HG02571 (cell line): Measurements from ENCODE around the gene PSG4.
"Not testable (repeated sequence)": the region's sequence is repeated elsewhere in the genome, so short reads cannot be mapped to it uniquely, and the experiment has no call there.

Source experiments
- ATAC-seq: cut with Tn5 transposase; IDR thresholded peaks from one replicate; pipeline ENCODE4 v1.9.1; 2021; ENCODE audit warnings: mild to moderate bottlenecking, moderate library complexity; ENCODE audit not compliant: unreplicated experiment

Gene PSG4

DNA sequence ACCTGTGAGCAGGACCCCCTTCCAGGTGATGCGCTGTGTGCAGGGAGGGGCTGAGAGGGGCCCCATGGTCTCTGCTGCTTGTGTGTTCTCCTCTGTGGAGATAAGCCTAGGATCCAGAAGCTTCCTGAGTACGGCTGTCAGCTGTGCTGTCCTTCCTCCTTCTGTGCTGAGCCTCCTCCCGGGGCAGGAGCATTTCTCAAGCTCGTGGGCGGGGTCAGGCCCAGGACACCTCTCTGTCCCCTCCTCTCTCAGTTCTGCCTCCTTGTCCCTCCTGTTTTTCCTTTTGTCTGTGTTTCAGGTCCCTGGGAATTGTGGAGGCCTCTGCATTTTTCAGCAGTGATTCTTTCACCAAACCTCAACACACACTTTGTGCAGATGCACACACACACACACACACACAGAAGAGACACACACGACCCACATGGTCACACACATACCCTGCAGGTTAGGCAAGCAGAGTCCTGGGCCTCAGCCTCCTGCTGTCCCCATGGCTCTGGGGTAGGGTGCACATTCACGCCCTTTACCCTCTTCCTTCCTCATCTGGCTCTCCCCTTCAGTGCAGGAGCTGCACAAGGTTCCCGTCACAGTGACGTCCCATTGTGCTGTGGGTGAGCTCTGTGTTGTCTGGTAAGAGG is at the start of gene PSG4:
PSG4 (minus strand) TSS at position 168 of the 635 bp plus-strand sequence; CDS start at position 66, 102 bp downstream.
- ATAC-seq, result not testable (repeated sequence)

DNA sequence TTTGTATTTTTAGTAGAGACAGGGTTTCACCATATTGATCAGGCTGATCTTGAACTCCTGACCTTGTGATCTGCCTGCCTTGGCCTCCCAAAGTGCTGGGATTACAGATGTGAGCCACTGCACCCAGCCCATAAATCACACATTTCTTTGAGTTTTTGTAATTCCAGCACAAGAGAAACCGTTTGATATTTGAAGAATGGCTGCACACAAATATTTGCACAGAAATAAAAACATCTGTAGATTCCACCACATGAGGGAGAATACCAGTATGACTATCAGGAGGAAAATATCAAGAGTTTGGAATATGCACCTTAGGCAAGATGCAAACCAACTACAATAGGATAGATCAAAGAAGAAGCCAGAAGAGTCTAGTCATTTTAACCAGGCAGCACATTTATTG is 46.0 kb upstream of the PSG4 start:
- ATAC-seq, result not testable (repeated sequence)

DNA sequence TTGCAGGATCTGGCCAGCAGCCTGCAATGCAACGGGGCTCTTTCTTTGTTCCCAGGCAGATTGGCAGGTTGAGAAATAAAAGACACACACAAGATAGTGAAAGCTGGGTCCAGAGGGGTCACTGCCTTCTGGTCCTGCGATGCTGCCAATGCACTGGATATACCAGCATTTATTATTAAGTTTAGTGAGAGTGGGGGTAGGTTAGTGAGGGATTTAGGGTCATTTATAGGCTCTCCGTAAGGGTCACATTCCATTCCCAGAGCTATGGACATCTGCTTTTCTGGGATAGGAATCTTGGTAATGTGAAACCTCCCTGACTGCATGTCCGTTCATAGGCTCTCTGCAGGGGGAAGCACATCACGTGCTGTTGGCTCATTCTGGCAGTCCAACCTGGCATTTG is 44.9 kb upstream of the PSG4 start:
- not testable (repeated sequence) for ATAC-seq

DNA sequence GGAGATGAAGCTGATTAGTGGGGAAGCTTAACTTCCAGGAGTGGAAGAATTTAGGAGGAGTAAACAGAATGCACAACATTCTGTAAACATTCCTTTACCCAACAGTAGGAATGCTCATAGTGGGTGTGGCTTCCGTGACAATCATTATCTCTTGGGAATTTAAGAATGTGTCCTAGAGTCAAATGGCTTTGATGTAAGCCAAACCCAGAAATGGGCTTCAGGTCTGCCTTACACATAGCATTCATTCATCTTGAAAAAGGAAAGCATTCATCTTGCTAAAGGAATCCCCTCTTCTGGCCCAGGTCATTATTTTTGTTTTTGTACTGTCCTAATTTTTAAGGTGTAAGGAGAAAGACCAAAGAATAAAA is 43.2 kb upstream of the PSG4 start:
- not testable (repeated sequence) for ATAC-seq

DNA sequence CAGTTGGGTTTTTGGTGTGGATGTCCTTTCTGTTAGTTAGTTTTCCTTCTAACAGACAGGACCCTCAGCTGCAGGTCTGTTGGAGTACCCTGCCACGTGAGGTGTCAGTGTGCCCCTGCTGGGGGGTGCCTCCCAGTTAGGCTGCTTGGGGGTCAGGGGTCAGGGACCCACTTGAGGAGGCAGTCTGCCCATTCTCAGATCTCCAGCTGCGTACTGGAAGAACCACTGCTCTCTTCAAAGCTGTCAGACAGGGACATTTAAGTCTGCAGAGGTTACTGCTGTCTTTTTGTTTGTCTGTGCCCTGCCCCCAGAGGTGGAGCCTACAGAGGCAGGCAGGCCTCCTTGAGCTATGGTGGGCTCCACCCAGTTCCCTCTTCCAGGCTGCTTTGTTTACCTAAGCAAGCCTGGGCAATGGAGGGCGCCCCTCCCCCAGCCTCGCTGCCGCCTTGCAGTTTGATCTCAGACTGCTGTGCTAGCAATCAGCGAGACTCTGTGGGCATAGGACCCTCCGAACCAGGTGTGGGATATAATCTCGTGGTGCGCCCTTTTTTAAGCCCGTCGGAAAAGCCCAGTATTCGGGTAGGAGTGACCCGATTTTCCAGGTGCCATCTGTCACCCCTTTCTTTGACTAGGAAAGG is 41.9 kb upstream of the PSG4 start:
- ATAC-seq, result not testable (repeated sequence)

DNA sequence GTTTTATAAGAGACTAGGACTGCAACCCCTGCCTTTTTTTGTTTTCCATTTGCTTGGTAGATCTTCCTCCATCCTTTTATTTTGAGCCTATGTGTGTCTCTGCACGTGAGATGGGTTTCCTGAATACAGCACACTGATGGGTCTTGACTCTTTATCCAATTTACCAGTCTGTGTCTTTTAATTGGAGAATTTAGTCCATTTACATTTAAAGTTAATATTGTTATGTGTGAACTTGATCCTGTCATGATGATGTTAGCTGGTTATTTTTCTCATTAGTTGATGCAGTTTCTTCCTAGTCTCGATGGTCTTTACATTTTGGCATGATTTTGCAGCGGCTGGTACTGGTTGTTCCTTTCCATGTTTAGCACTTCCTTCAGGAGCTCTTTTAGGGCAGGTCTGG is 40.4 kb upstream of the PSG4 start:
- ATAC-seq, result not testable (repeated sequence)

DNA sequence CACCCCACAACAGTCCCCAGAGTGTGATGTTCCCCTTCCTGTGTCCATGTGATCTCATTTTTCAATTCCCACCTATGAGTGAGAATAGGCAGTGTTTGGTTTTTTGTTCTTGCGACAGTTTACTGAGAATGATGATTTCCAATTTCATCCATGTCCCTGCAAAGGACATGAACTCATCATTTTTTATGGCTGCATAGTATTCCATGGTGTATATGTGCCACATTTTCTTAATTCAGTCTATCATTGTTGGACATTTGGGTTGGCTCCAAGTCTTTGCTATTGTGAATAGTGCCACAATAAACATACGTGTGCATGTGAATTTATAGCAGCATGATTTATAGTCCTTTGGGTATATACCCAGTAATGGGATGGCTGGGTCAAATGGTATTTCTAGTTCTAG is 36.8 kb upstream of the PSG4 start:
- not testable (repeated sequence) for ATAC-seq

DNA sequence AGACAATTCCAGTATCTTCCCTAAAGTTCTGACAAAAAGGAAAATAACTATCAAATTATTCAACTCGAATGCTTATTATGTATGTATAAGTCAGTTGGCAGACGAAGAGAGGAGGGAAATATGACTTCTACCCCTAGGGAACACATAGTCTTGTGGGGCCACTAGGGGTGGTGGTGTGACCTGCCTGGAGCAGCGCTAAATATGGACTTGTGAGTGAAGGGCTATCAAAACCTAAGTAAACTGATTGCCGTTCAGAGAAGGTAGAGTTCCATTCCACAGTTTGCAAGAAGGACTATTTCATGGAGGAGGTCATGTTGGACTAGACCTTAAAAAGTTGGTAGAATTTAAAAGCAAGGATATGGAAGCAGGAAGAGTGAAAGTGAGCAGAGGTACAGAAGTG is 32.8 kb upstream of the PSG4 start:
- not testable (repeated sequence) for ATAC-seq

DNA sequence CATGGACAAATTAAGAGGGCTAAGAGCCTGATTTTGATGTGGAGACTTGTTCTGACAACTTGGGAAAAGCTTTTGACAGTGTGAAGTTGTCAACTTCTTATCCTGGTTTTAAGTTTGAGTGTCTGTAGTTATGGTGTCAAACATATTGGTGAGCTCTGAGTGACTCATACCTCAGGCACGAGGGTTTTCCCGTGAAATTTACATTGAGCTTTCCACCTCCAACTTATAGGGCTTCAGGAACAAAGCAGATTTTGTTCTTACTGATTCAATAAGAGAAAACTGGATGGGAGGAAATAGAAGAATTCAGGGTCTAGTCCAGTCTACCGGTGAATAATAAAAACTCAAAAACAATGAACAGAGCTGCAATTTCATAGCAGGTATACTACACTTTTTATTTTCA is 30.2 kb upstream of the PSG4 start:
- not testable (repeated sequence) for ATAC-seq

DNA sequence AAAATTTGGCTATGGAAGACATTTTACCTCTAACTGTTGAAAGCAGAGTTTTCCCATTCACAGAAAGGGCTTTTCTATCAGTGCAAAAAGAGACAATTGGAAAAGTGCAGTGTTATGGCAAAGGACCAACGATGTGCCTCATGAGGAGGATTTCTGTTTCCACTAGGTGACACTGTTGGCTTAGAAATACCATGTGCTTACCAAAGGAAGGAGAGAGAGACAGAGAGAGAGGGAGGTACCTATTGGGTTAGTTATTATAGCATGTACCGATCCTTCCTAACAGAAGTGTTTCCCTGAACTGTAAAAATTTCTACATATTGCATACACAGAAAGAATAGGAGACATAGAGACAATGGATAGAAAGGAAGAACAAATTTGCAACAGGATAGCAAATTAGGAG is 23.9 kb upstream of the PSG4 start:
- no peak for ATAC-seq

DNA sequence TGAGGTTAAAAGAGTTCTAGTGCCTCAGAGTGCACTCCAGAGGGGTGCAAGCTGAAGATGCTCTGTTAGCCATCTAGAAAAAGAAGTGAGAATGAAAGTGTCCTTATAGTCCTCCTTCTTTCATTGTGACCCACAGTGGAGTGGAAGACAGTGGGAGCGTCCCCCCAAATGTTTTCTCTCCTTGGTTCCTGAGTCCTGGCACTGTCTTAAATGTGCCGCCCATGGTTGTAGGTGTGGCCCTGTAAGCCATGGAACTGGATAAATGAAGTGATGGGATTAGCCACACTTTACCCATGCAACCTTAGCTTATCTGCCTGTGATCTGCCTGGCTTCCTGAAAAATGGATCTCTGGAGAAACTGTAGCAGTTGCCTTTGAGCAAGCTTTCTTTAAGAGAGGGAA is 23.3 kb upstream of the PSG4 start:
- not testable (repeated sequence) for ATAC-seq

DNA sequence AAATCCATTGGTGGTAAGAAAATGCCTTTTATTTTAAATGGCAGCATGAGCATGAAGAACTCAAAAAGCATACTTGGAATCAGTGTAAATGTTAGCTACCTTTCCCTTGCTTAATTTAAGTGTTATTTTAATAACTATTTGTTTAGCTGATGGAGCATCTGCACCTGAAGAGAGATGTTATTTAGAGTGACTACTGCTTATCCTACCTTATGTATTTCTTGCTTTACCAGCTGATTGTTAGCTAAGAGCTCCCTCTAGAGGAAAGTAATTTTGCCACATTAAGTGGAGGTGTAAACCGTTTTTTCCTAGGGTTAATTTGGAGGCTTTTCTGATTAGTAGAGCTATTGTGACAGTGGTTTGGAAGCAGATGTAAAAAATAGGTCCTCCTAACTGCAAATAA is 21.5 kb upstream of the PSG4 start:
- ATAC-seq, result not testable (repeated sequence)

DNA sequence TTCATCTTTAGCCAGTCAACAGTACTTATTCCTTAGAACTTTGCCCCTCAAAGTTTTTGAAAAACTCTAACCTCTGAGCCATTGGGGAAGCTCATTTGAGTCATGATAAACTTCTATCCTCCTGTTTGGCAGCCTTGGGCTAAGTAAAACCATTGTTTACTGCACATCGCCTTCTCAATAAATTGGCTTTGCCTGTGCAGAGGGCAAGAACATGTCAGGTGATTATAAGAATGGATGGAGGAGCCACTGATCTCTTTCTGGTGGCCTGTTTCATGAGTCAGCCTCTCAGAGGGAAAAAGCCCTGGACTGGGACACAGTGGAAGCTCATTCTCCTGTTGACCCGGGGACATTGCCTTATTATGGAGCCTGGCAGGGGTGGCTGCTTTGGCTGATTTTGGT is 19.4 kb upstream of the PSG4 start:
- ATAC-seq, result no peak

DNA sequence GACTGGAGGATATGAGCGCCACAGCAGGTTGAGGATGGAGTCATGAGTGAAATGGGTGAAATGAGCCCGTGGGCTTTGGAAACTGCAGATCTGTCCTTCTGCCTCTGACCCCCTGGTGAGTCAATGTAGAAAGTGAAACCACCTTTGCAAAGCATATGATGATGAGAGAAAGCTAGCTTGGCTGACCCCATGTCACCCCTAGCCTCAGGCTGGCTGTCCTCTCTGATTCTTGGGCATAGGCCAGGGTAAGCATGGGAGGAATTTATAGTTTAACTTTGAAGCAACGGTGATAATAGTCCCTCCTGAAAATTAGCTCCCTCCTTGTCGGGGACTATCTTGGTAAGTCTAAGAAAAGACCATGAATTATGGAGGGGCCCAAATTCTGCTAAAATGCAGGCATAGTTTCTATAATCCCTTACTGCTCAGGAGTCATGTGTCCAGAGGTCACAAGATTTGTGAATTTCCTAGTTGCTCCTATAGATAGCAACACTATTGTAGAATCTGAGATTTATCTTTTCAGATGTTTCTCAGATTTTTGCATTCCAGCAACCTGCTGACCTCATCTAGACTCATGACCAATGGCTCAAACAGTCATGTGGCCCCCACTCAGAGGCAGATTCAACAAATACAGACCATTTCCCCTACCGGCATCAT is 18.9 kb upstream of the PSG4 start:
- not testable (repeated sequence) for ATAC-seq

DNA sequence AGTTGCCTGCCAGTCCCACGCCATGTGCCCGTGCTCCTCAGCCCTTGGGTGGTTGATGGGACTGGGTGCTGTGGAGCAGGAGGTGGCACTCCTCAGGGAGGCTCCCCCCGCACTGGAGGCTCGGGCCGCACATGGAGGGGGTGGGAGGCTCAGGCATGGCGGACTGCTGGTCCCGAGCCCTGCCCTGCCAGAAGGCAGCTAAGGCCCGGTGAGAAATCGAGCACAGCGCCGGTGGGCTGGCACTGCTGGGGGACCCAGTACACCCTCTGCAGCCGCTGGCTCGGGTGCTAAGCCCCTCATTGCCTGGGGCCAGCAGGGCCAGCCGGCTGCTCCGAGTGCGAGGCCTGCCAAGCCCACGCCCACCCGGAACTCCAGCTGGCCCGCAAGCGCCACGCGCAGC is 16.5 kb upstream of the PSG4 start:
- ATAC-seq, result not testable (repeated sequence)

DNA sequence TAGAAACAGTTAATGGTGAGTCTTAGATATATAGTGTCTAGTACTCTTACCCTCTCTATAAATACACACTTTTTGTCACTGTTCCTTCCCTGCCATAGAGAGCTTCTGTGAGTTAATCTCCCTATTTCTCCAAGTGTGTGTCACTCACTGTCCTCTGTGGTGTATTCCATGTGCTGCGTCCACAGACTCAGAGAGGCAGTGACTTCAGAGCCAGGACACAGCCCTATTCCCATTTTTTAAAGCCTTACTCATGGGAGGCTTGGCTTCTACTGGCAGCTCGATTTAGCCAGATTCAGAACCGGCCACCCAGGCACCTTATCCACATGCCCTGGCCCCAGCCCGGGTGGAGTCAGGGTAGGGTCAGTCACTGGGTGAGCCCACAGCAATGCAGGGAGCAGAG is 13.7 kb upstream of the PSG4 start:
- ATAC-seq, result not testable (repeated sequence)

DNA sequence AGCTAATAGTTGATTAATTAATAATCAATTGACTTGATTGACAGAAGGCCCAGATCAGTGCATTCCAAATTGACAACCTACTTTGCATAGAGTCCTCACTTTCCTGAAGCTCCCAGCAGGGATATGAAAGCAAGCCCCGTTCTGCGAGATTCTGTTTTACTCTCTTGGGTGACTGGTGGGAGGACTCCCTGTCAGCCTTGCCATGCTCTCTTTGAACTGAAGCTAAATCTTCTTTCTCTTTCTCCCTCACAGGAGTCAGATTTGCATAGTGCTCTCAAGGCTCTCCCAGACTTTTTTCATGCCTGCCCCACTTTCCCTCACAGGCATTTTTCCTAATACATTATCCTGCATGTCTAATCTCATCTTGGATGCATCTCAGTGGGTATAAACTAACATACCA is 10.4 kb upstream of the PSG4 start:
- not testable (repeated sequence) for ATAC-seq

DNA sequence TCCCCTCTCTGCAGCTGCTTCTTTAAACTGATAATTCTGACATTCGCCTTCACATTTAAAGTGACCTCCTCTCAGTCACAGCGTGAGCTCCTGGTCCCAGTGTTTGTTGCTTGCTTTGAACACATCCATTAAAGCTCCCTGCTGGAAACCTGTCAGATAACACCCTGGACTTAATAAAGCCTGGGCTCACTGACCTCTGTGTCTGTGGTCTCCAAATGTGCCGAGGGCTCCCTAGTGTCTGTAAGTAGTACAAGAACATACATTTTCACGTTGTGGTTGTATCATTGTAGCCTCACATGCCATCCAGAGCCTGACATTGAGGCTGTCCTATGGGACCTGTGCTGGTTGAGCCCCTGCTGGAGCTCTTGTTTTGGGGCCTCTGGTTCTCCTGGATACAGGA is 2.6 kb upstream of the PSG4 start:
- no peak for ATAC-seq

DNA sequence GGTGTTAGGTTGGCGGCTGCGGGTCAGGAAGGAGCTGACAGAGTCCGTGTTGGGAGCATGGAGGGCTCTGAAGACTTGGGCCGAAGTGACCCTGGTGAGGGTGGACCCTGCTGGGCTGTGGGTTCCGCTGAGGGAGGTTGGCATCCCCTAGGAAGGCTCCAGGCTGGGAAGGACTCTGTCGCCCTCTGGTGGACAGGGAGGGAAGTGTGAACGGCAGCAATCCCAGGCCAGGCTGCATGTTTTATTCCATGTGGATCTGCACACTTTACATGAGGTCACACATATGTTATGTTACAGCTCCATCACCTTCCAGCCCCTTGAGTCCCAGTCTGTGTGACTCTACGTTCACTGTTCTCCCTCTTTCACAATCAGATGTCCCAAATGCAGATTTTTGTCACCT is 1.7 kb upstream of the PSG4 start:
- ATAC-seq, result not testable (repeated sequence)

DNA sequence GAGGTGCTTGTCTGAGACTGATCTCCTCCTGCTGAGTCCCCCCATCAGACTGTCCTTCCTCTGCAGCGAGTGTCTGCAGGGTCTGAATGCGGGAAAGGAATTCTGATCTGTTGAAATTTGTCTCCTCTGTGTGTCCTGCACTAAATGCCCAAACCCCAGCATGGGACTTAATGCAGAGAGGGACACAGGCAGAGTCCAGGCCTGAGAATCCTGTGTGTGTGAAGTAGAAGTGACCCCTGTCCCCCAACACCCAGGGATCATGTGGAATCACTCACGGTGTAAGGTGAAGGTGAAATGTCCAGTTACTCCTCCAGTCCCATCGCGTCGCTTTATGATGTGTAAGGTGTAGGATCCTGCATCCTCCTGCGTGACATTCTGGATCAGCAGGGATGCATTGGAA is 1.8 kb downstream of the PSG4 start:
- ATAC-seq, result not testable (repeated sequence)

DNA sequence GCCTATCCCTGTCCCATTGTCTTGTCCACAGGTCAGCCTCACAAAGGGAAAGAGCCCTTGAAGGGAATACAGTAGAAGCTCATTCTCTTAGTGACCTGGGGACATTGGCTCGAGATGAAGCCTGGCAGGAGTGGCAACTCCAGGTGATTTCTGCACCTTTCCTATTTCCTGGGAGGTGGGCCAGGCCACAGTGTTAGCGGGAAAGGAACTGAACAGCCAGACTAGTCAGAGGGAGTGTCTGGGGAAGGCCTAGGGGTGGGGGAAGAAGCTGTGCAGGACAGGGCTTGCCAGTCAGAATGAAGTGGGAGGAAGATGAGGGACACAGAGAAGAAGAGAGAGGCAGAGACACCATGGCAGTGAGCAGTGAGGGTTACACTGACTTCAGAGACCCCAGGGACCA is 3.5 kb downstream of the PSG4 start:
- ATAC-seq, result not testable (repeated sequence)

DNA sequence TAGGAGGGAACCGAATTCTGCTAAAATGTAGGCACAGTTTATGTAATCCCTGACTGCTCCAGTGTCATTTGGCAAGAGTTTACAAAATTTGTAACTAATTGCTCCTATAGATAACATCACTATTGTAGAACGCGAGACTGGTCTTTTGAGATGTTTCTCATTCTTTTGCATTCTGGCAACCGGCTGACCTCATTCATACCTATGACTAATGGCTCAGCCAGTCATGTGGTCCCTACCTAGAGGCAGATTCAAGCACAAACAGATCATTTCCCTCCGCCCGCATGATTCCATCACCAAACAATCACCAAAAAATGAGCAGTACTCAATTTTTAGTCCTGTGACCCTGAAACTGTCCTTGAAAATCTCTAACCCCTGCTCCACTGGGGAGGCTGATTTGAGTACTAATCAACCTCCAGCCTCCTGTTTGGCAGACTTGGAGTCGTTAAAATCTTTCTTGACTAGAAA is 4.1 kb downstream of the PSG4 start:
- ATAC-seq, result not testable (repeated sequence)
